Activated T-cell treated with anti-CD3 and anti-CD28 coated beads, Interleukin-2, amount 50 U/mL, for 24 hours (primary cell): ENCODE measurements around the gene SPDYE16.
A peak's percentile ranks its signal among the peaks of the same experiment; 100 is the strongest.
"Not testable (repeated sequence)": the region's sequence is repeated elsewhere in the genome, so short reads cannot be mapped to it uniquely, and the experiment has no call there.

Experiments used
- DNase-seq: peaks from one replicate; pipeline ENCODE4 v3.0.0-alpha.2; 2020
- H3K27ac Mint-ChIP-seq: 2 replicates; pipeline ENCODE4 v1.8.0; 2020; ENCODE audit warnings: mild to moderate bottlenecking, mixed read lengths
- H3K27me3 Mint-ChIP-seq: 2 replicates; pipeline ENCODE4 v1.8.0; 2020; ENCODE audit warnings: mixed read lengths
- H3K36me3 Mint-ChIP-seq: 2 replicates; pipeline ENCODE4 v1.8.0; 2020; ENCODE audit warnings: low read depth, mixed read lengths
- H3K4me1 Mint-ChIP-seq: 2 replicates; pipeline ENCODE4 v1.8.0; 2020; ENCODE audit warnings: low read depth, mixed read lengths
- H3K4me3 Mint-ChIP-seq: 2 replicates; pipeline ENCODE4 v1.8.0; 2020; ENCODE audit warnings: mild to moderate bottlenecking, moderate library complexity, mixed read lengths
- H3K9me3 Mint-ChIP-seq: 2 replicates; pipeline ENCODE4 v1.8.0; 2020; ENCODE audit warnings: mixed read lengths

SPDYE16 gene

DNA sequence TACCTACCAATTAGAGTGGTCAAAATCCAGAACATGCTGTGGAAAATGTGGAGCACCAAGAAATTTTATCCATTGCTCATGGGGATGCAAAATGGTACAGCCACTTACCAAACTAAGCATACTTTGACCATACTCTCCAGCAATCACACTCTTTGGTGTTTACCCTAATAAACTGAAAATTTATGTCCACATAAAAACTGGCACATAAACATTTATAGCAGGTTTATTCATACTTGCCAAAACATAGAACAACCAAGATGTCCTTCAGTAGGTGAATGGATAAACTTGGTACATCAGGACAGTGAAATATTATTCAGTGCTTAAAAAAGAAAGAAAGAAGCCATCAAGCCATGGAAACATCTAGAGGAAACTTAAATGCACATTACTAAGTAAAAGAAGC is 24.7 kb upstream of the SPDYE16 start:
- H3K9me3 Mint-ChIP-seq, DNase-seq, H3K4me3 Mint-ChIP-seq, H3K27me3 Mint-ChIP-seq, H3K27ac Mint-ChIP-seq: not testable (repeated sequence)
- peaks cover 19% of the 10 kb centered on the region for H3K4me1 Mint-ChIP-seq
- H3K36me3 Mint-ChIP-seq, result peaks cover 47% of the 10 kb centered on the region

DNA sequence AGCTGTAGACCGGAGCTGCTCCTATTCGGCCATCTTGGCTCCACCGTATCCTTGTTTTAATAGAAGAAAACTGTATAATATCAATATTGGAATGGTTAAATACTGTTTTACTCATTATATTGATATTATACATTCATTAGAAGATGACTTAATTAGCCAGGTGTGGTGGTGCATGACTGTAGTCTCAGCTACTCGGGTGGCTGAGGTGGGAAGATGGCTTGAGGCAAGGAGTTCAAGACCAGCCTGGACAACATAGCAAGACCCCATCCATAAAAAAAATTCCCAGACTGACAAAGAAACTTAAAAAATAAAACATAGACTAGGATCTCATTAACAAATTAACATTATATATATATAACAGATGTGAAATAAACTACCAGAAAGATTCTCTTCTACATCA is 24.2 kb upstream of the SPDYE16 start:
- H3K27me3 Mint-ChIP-seq, result not testable (repeated sequence)

DNA sequence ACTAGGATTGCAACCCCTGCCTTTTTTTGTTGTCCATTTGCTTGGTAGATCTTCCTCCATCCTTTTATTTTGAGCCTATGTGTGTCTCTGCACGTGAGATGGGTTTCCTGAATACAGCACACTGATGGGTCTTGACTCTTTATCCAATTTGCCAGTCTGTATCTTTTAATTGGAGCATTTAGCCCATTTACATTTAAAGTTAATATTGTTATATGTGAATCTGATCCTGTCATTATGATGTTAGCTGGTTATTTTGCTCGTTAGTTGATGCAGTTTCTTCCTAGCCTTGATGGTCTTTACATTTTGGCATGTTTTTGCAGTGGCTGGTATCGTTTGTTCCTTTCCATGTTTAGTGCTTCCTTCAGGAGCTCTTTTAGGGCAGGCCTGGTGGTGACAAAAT is 21.9 kb upstream of the SPDYE16 start:
- peaks cover 45% of the 10 kb centered on the region for H3K36me3 Mint-ChIP-seq
- H3K27me3 Mint-ChIP-seq, H3K27ac Mint-ChIP-seq: not testable (repeated sequence)

More for the DNA sequence above, 24.2 kb upstream of the SPDYE16 start:
- DNase-seq, H3K27ac Mint-ChIP-seq, H3K9me3 Mint-ChIP-seq, H3K4me3 Mint-ChIP-seq: not testable (repeated sequence)
- H3K4me1 Mint-ChIP-seq, result peaks cover 22% of the 10 kb centered on the region
- peaks cover 46% of the 10 kb centered on the region for H3K36me3 Mint-ChIP-seq

DNA sequence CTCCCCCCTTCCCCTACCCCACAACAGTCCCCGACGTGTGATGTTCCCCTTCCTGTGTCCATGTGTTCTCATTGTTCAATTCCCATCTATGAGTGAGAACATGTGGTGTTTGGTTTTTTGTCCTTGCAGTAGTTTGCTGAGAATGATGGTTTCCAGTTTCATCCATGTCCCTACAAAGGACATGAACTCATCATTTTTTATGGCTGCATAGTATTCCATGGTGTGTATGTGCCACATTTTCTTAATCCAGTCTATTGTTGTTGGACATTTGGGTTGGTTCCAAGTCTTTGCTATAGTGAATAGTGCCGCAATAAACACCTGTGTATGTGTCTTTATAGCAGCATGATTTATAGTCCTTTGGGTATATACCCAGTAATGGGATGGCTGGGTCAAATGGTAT is 18.2 kb upstream of the SPDYE16 start:
- H3K4me1 Mint-ChIP-seq, result peaks cover 34% of the 10 kb centered on the region
- not testable (repeated sequence) for H3K27me3 Mint-ChIP-seq, H3K4me3 Mint-ChIP-seq, DNase-seq, H3K27ac Mint-ChIP-seq, H3K9me3 Mint-ChIP-seq
- H3K36me3 Mint-ChIP-seq, result peaks cover 50% of the 10 kb centered on the region

More for the DNA sequence above, 21.9 kb upstream of the SPDYE16 start:
- H3K4me3 Mint-ChIP-seq, H3K9me3 Mint-ChIP-seq, DNase-seq: not testable (repeated sequence)
- peaks cover 21% of the 10 kb centered on the region for H3K4me1 Mint-ChIP-seq

DNA sequence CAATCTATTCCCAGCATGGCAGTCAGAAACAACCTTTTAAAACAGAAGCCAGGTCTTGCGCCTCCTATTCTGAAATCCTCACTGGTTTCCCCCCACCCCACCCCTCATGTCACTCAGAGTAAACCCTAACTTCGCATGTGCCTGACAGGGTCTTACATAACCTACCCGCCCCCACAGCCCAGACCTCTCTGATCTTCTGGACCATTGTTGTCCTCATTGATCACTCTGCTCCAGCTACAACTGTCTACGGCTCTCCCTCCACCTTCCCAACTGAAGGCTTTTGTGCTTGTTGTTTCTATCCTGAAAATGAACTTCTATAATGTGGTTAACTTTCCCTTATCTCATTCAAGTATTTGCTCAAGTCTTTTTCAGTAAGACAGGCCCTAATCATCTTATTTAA is 17.1 kb upstream of the SPDYE16 start:
- H3K36me3 Mint-ChIP-seq, result peaks cover 48% of the 10 kb centered on the region
- not testable (repeated sequence) for DNase-seq, H3K4me3 Mint-ChIP-seq, H3K27ac Mint-ChIP-seq, H3K27me3 Mint-ChIP-seq, H3K9me3 Mint-ChIP-seq
- H3K4me1 Mint-ChIP-seq, result peaks cover 36% of the 10 kb centered on the region

DNA sequence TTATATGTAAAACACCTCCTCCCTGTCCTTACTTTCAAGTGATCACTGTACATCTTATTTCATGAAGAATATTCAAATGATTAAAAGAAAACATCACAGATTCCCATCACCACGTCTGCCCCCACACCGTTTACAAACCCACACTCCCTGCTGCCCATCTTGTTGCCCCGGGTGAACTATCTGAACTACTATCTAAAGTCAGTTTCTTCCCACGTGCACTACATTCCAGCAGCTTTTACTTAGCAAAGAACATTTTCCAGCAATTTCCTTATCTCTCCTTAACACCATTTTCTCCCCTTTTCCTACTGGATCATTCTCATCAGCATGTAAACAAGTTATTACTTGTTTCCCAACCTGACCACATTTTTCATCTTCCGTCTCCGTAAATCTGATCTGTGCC is 16.6 kb upstream of the SPDYE16 start:
- H3K9me3 Mint-ChIP-seq, H3K27me3 Mint-ChIP-seq, H3K27ac Mint-ChIP-seq, H3K4me3 Mint-ChIP-seq, DNase-seq: not testable (repeated sequence)
- Mint-ChIP-seq H3K36me3 (peaks cover 52% of the 10 kb centered on the region), H3K4me1 (peaks cover 40% of the 10 kb centered on the region)

DNA sequence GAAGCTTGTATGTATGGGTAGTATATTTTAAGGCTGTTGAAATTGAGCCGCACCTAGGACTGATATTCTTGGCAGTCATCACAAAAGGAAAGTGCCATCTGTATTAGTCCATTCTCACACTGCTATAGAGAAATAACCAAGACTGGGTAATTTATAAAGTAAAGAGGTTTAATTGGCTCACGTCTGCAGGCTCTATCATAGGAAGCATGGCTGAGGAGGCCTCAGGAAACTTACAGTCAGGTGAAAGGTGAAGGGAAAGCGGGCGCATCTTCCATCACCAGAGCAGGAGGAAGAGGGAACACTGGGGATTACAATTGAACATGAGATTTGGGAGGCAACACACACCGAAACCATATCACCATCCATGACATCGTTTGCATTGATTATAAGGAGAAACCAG is 8.9 kb upstream of the SPDYE16 start:
- Mint-ChIP-seq H3K27ac (peak overlapping the region; percentile 50), H3K36me3 (peaks cover 47% of the 10 kb centered on the region), H3K4me1 (peaks cover 31% of the 10 kb centered on the region)
- not testable (repeated sequence) for H3K9me3 Mint-ChIP-seq, H3K4me3 Mint-ChIP-seq, DNase-seq, H3K27me3 Mint-ChIP-seq

DNA sequence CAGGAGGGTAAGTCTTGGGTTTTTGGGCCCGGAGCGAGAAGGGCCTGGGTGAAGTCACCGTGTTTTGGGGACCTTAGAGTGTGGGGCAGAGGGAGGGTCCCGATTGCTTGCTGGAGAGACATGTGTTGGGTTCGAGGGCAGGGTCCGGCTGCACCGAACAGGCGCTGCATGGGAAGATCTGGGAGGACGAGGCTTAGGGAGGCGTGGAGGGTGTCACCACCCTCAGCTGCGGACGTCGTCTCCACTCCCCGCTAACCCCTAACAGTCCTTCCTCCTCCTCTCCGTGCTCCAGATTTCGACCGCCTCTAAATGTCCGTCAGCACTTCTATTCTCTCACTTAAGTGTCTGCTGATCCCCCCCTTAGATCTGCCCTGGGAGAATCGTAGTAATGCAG is 6.8 kb upstream of the SPDYE16 start:
- H3K27me3 Mint-ChIP-seq, H3K9me3 Mint-ChIP-seq, DNase-seq: not testable (repeated sequence)
- Mint-ChIP-seq H3K27ac (peak overlapping the region; percentile 93), H3K36me3 (peaks cover 34% of the 10 kb centered on the region), H3K4me1 (peaks cover 22% of the 10 kb centered on the region), H3K4me3 (peak overlapping the region; percentile 92)

DNA sequence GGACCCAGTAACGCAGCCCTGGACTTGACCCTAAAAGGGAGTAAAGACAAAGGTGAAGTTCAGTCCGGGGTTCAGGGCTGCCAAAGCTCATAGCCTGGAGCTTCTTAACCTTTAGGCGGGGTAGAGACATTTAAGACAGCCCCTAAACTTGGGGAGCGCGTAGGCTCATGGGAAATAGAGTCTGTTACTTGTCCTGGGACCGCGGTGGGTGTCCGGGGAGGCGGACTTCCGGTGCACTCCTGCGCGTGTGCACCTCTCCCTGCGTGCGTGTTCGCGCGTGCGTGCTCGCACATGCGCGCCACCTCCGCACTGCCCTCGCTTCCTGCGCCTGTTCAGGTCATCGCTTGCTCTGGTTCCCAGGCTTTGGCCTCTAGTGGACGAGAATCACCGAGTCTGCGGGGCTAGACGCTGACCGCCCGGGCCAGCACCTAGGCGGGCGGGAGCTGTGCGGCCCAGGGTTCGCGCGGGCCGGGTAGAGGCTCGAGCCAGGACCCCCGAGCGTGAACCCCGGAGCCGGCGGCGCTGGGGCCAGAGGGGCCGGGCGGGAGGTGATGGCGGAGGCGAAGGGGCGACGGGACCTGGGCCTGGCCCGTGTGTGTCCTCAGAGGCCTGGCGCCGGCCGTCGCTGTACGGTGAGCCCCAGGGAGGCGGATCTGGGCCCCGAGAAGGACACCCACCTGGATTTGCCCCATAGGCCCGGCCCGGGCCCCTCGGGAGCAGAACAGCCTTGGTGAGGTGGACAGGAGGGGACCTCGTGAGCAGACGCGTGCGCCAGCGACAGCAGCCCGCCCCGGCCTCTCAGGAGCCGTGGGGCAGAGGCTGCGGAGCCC is 6.1 kb upstream of the SPDYE16 start:
- H3K4me1 Mint-ChIP-seq, result peaks cover 20% of the 10 kb centered on the region
- peak overlapping the region; percentile 93 for H3K27ac Mint-ChIP-seq
- not testable (repeated sequence) for H3K27me3 Mint-ChIP-seq, H3K9me3 Mint-ChIP-seq
- peak overlapping the region; percentile 92 for H3K4me3 Mint-ChIP-seq
- peaks cover 31% of the 10 kb centered on the region for H3K36me3 Mint-ChIP-seq
- peak; percentile 86 for DNase-seq

DNA sequence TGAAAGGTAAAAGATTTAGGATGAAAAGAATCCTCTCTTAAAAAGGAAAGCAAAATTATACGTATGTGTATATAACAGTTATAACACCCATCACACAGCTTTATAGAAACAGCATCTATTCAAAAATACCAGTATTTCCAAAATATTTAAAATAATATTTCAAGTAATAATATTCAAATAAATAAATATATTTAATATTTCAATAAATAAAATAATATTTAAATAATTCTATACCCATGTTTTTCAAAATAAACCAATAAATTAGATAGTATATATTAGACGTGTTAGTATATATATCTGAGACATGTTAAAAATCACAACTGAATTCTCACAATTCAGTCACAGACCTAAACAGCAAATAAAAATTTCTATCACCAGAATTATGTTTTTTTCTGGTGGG is 11.5 kb downstream of the SPDYE16 start:
- H3K27me3 Mint-ChIP-seq, DNase-seq, H3K36me3 Mint-ChIP-seq, H3K4me1 Mint-ChIP-seq, H3K4me3 Mint-ChIP-seq, H3K27ac Mint-ChIP-seq, H3K9me3 Mint-ChIP-seq: not testable (repeated sequence)

DNA sequence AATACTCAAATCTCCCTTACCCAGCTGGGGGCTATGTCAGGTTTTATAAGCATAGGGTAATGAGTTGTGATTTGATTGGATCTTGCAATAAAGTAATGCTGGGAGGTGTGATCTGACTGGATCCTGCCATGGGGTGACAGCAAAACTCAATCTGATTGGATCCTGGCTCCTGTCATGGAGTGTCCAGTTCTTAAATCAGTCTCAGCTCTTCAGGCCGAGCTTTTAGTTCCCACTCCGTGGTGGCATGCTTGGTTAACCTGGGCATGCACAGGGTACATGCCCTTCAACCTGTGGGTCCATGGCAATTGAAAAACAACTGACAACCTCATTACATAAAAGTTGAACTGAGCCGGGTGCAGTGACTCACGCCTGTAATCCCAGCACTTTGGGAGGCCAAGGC is 16.9 kb downstream of the SPDYE16 start:
- not testable (repeated sequence) for H3K27me3 Mint-ChIP-seq, H3K36me3 Mint-ChIP-seq, H3K9me3 Mint-ChIP-seq, H3K4me3 Mint-ChIP-seq, DNase-seq, H3K27ac Mint-ChIP-seq, H3K4me1 Mint-ChIP-seq

DNA sequence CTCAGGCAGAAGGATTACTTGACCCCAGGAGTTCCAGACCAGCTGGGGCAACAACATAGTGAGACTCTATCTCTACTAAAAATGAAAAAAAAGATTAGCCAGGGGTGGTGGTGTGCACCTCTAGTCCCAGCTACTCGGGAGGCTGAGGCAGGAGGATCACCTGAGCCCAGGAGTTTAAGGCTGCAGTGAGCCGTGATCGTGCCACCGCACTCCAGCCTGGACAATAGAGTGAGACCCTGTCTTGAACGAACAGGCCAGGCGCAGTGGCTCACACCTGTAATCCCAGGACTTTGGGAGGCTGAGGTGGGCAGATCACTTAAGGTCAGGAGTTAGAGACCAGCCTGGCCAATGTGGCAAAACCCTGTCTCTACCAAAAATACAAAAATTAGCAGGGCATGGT is 26.2 kb downstream of the SPDYE16 start:
- not testable (repeated sequence) for H3K9me3 Mint-ChIP-seq, H3K4me1 Mint-ChIP-seq

DNA sequence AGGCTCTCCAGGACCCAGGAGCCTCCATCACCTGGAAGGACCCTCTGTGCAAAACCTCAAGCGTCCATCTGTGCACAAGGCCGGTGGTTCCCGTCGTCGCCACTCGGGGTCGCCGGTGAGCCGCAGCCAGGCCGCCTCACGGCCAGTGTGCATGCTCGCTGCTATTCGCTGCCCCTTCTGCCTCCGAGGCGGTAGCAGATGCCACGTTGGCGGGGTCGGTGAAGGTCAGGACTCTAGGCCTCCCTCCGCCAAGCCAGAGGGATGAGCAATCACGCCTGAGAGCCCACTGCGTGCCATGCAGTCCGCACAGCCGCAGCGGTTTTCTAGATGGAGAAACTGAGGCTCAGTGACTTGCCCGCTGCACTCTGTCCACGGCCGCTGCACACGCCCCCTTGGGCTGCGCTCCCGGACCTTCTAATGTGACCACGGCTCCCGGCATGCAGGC is 27.1 kb downstream of the SPDYE16 start:
- Mint-ChIP-seq H3K9me3 (no peaks in the 10 kb centered on the region), H3K36me3 (no peaks in the 10 kb centered on the region), H3K27ac (no peak overlapping the region), H3K27me3 (no peaks in the 10 kb centered on the region), H3K4me1 (no peaks in the 10 kb centered on the region), H3K4me3 (no peak overlapping the region)
- DNase-seq, result no peak

More for the DNA sequence above, 26.2 kb downstream of the SPDYE16 start:
- not testable (repeated sequence) for H3K27me3 Mint-ChIP-seq, H3K4me3 Mint-ChIP-seq, DNase-seq, H3K27ac Mint-ChIP-seq, H3K36me3 Mint-ChIP-seq

DNA sequence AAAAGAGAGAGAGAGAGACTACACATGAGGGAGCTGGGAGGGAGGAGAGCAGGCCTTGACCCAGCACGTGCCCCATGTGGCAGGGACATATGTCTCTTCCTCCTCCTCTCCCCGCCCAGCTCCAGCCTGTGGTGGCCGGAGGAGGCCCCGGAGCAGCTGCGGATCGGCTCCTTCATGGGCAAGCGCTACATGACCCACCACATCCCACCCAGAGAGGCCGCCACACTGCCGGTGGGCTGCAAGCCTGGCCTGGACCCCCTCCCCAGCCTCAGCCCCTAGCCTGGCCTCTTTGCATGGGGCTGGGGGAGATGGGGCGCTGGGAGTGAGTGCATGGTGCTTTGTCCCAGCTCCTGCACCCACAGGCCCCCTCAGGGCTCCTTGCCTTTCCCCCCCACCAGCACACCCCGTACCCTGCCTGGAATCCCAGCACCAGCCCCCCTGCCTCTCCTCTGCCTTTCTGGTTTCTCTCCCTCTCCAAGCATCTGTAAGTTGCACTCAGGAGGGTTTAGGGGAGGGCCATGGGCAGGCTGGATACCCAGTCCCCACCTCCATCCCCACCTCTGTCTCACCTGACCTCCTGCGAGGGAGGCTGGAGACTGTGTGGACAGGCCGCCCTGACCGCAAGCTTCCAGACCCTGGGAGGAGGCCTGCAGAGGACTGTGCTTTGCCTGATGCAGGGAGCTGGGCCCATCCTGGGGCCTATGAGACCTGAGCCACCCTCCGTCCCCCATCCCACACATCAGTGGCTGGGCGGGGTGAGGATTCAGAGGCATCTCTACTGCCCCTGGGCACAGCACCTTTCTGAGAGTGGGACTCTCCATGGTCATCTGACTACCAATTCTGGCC is 27.9 kb downstream of the SPDYE16 start:
- Mint-ChIP-seq H3K27me3 (no peaks in the 10 kb centered on the region), H3K36me3 (no peaks in the 10 kb centered on the region), H3K4me3 (no peak overlapping the region), H3K9me3 (no peaks in the 10 kb centered on the region), H3K4me1 (no peaks in the 10 kb centered on the region), H3K27ac (no peak overlapping the region)
- no peak for DNase-seq
